H1 (cell line): ENCODE measurements around the gene WDR4. TPM values are rescaled to one million over a fixed set of nuclear protein-coding genes. Genes with fewer than 3 reads are reported as not detected.

Source experiments
- CTCF ChIA-PET: fragments of 300-600 bp; sonication (Branson Sonifier 250); formaldehyde crosslinking; loops from one replicate; lab custom pipeline; 2021; ENCODE audit not compliant: partially characterized antibody; lab: Charles Lee
- POLR2A ChIA-PET: fragments of 300-600 bp; sonication (Branson Sonifier 250); formaldehyde crosslinking; loops from one replicate; lab custom pipeline; 2021; ENCODE audit warnings: inconsistent platforms; ENCODE audit not compliant: partially characterized antibody; lab: Charles Lee
- DNase-seq, 2 experiments: peaks; one replicate each; pipeline versions ENCODE4 v3.0.0 to v3.0.0-alpha.2; 2010 to 2022; ENCODE audit warnings: low spot score in 2 of 2, low read depth in 1 of 2, mixed read lengths in 1 of 2
- FAIRE-seq: peaks from 2 replicates; lab custom pipeline; 2011; peaks lifted over from hg19 to GRCh38; lab: Jason Lieb, UNC
- H2AFZ ChIP-seq: 2 replicates; pipeline ENCODE4 v1.8.1; 2012; ENCODE audit warnings: low read length, inconsistent platforms
- H2AK5ac ChIP-seq: 2 replicates; pipeline ENCODE4 v1.6.1; 2013; ENCODE audit warnings: low read depth, low read length
- H2BK120ac ChIP-seq: replicated peaks from 2 replicates; pipeline ENCODE3; 2013; ENCODE audit warnings: low read depth, low read length, inconsistent platforms
- H2BK12ac ChIP-seq: 2 replicates; pipeline ENCODE4 v1.6.1; 2013; ENCODE audit warnings: low read depth, low read length
- H2BK15ac ChIP-seq: 2 replicates; pipeline ENCODE4 v1.6.1; 2013; ENCODE audit warnings: low read length
- H2BK20ac ChIP-seq: 2 replicates; pipeline ENCODE4 v1.6.1; 2013; ENCODE audit warnings: low read length
- H2BK5ac ChIP-seq: 2 replicates; pipeline ENCODE4 v1.6.1; 2013; ENCODE audit warnings: low read depth, low read length
- H3K14ac ChIP-seq: 2 replicates; pipeline ENCODE4 v1.6.1; 2013; ENCODE audit warnings: inconsistent platforms; ENCODE audit not compliant: insufficient read length
- H3K18ac ChIP-seq: 2 replicates; pipeline ENCODE4 v1.6.1; 2013; ENCODE audit warnings: low read length; ENCODE audit errors: extremely low read depth
- H3K23ac ChIP-seq: 2 replicates; pipeline ENCODE4 v1.6.1; 2013; ENCODE audit warnings: inconsistent platforms; ENCODE audit not compliant: insufficient read length
- H3K23me2 ChIP-seq: 2 replicates; pipeline ENCODE4 v1.6.1; 2013; ENCODE audit warnings: low read depth, low read length
- H3K27ac ChIP-seq: 2 replicates; pipeline ENCODE4 v1.6.1; 2011; ENCODE audit warnings: low read depth, low read length, inconsistent platforms
- H3K27me3 ChIP-seq, 4 experiments: replicated peaks in 1 of 4; 1 replicate in 1 of 4; 2 replicates in 3 of 4; pipeline versions ENCODE4 v1.6.1 to v1.8.1; 2011 to 2013; ENCODE audit warnings: low read length in 3 of 4, mild to moderate bottlenecking in 3 of 4, inconsistent platforms in 2 of 4, mixed read lengths in 2 of 4, moderate library complexity in 1 of 4; ENCODE audit not compliant: control insufficient read depth in 3 of 4, insufficient read depth in 3 of 4; ENCODE audit errors: extremely low read depth in 1 of 4
- H3K36me3 ChIP-seq, 4 experiments: 2 replicates each; pipeline versions ENCODE4 v1.6.1 to v1.8.1; 2011 to 2013; ENCODE audit warnings: mild to moderate bottlenecking in 4 of 4, low read length in 3 of 4, moderate library complexity in 2 of 4, control low read depth in 1 of 4, inconsistent platforms in 1 of 4; ENCODE audit not compliant: insufficient read depth in 4 of 4, control insufficient read depth in 2 of 4
- H3K4ac ChIP-seq: replicated peaks from 2 replicates; pipeline ENCODE3; 2013; ENCODE audit warnings: low read length, low read depth, mixed read lengths, inconsistent platforms; ENCODE audit not compliant: insufficient read length
- H3K4me1 ChIP-seq, 4 experiments: replicated peaks in 1 of 4; 1 replicate in 1 of 4; 2 replicates in 3 of 4; pipeline versions ENCODE4 v1.6.1 to v1.8.1; 2011 to 2013; ENCODE audit warnings: low read length in 3 of 4, inconsistent platforms in 2 of 4, mixed read lengths in 1 of 4; ENCODE audit not compliant: insufficient read depth in 4 of 4, control insufficient read depth in 3 of 4
- H3K4me2 ChIP-seq, 2 experiments: 2 replicates each; pipeline versions ENCODE4 v1.6.1 to v1.8.1; 2011 to 2013; ENCODE audit warnings: low read depth in 2 of 2, low read length in 2 of 2, control low read depth in 1 of 2, inconsistent platforms in 1 of 2, mild to moderate bottlenecking in 1 of 2; ENCODE audit not compliant: insufficient read depth in 1 of 2
- H3K4me3 ChIP-seq, 4 experiments: fragments of 200-600, 300-600 bp in 1 of 4; sonication (generic), shearing (Covaris generic), sonication (Bioruptor Twin) in 1 of 4; 2 replicates each; pipeline versions ENCODE4 v1.5.1 to v1.8.1; 2011 to 2016; ENCODE audit warnings: low read length in 4 of 4, low read depth in 3 of 4, control low read depth in 2 of 4, inconsistent platforms in 2 of 4, mild to moderate bottlenecking in 2 of 4, mixed read lengths in 1 of 4, moderate library complexity in 1 of 4; ENCODE audit not compliant: insufficient read depth in 2 of 4; ENCODE audit errors: extremely low read depth in 1 of 4
- H3K56ac ChIP-seq: replicated peaks from 2 replicates; pipeline ENCODE3; 2013; ENCODE audit warnings: low read depth, mild to moderate bottlenecking, mixed read lengths, low read length, inconsistent platforms; ENCODE audit not compliant: insufficient read length
- H3K79me1 ChIP-seq: 2 replicates; pipeline ENCODE4 v1.6.1; 2013; ENCODE audit warnings: low read depth, low read length, control low read depth
- H3K79me2 ChIP-seq, 2 experiments: 2 replicates each; pipeline versions ENCODE4 v1.6.1 to v1.8.1; 2012 to 2013; ENCODE audit warnings: low read length in 2 of 2, mild to moderate bottlenecking in 2 of 2, inconsistent platforms in 1 of 2; ENCODE audit not compliant: insufficient read depth in 2 of 2, control insufficient read depth in 1 of 2
- H3K9ac ChIP-seq, 4 experiments: replicated peaks in 1 of 4; 1 replicate in 1 of 4; 2 replicates in 3 of 4; pipeline versions ENCODE4 v1.6.1 to v1.8.1; 2011 to 2013; ENCODE audit warnings: low read depth in 3 of 4, low read length in 3 of 4, control low read depth in 2 of 4, mild to moderate bottlenecking in 2 of 4, moderate library complexity in 2 of 4, inconsistent platforms in 1 of 4; ENCODE audit errors: extremely low read depth in 1 of 4
- H3K9me3 ChIP-seq, 2 experiments: 2 replicates each; pipeline versions ENCODE4 v1.6.1 to v1.8.1; 2012 to 2013; ENCODE audit warnings: mild to moderate bottlenecking in 2 of 2, moderate library complexity in 2 of 2, control low read depth in 1 of 2, inconsistent platforms in 1 of 2, low read depth in 1 of 2, low read length in 1 of 2, mixed read lengths in 1 of 2; ENCODE audit not compliant: insufficient read depth in 2 of 2
- H4K20me1 ChIP-seq, 2 experiments: replicated peaks in 1 of 2; 2 replicates each; pipeline versions ENCODE3 to v1.8.1; 2011 to 2013; ENCODE audit warnings: inconsistent platforms in 2 of 2, low read length in 2 of 2, mild to moderate bottlenecking in 1 of 2; ENCODE audit not compliant: insufficient read depth in 2 of 2, control insufficient read depth in 1 of 2
- H4K5ac ChIP-seq: 2 replicates; pipeline ENCODE4 v1.6.1; 2013; ENCODE audit warnings: low read length, low read depth, mixed read lengths, inconsistent platforms; ENCODE audit not compliant: insufficient read length
- H4K8ac ChIP-seq: 2 replicates; pipeline ENCODE4 v1.8.0; 2013; ENCODE audit warnings: mild to moderate bottlenecking, moderate library complexity, low read length, inconsistent platforms; ENCODE audit not compliant: insufficient read depth; ENCODE audit errors: extremely low read depth
- H4K91ac ChIP-seq: replicated peaks from 2 replicates; pipeline ENCODE3; 2013; ENCODE audit warnings: low read length, mixed read lengths, inconsistent platforms; ENCODE audit not compliant: insufficient read length
- CHD1 ChIP-seq: IDR thresholded peaks from 2 replicates; pipeline ENCODE4 v1.6.1; 2012; ENCODE audit warnings: low read depth, low read length, improper control_type of control experiment
- CREB1 ChIP-seq: IDR thresholded peaks from 2 replicates; pipeline ENCODE4 v1.6.1; 2012; ENCODE audit warnings: inconsistent platforms
- HDAC6 ChIP-seq: IDR thresholded peaks from one replicate; pipeline ENCODE4 v1.7.1; 2012; ENCODE audit warnings: low read depth, mild to moderate bottlenecking, inconsistent platforms, low read length, moderate library complexity
- NANOG ChIP-seq: IDR thresholded peaks from 2 replicates; pipeline ENCODE4 v1.6.1; 2011; ENCODE audit warnings: low read length, low read depth, mild to moderate bottlenecking, inconsistent platforms; ENCODE audit not compliant: insufficient read depth, poor library complexity, severe bottlenecking
- POLR2AphosphoS5 ChIP-seq: IDR thresholded peaks from 2 replicates; pipeline ENCODE4 v1.6.1; 2011; ENCODE audit warnings: low read depth, low read length
- POU5F1 ChIP-seq: IDR thresholded peaks from 2 replicates; pipeline ENCODE4 v1.6.1; 2011; ENCODE audit warnings: low read depth, mild to moderate bottlenecking, low read length, moderate library complexity
- SIX5 ChIP-seq: IDR thresholded peaks from 2 replicates; pipeline ENCODE4 v1.6.1; 2011; ENCODE audit warnings: mild to moderate bottlenecking, low read depth, low read length
- USF2 ChIP-seq: IDR thresholded peaks from 2 replicates; pipeline ENCODE4 v1.6.1; 2011; ENCODE audit warnings: low read length, improper control_type of control experiment
- YY1 ChIP-seq: IDR thresholded peaks from 2 replicates; pipeline ENCODE4 v1.6.1; 2011; ENCODE audit warnings: low read depth, mild to moderate bottlenecking, low read length
- WGBS, 2 experiments: shearing (Covaris generic) in 1 of 2; methylation state at CpG; one replicate each; pipeline versions ENCODE4 v1.1.6 to v1.1.7; 2013 to 2015; ENCODE audit warnings: low lambda C conversion rate in 2 of 2, mixed read lengths in 2 of 2, inconsistent platforms in 1 of 2, low coverage in 1 of 2, missing lambda C conversion rate in 1 of 2; ENCODE audit not compliant: insufficient replicate concordance in 2 of 2, insufficient coverage in 1 of 2, insufficient read length in 1 of 2; ENCODE audit errors: extremely low coverage in 1 of 2, missing lambda C conversion rate in 1 of 2; 5-methylcytosine and 5-hydroxymethylcytosine counted together
- polyA plus RNA-seq, 7 experiments: library from polyadenylated mRNA; depleted of rRNA in 3 of 7; stranded (reverse) in 5 of 7; unstranded in 2 of 7; fragments of >200 nt in 5 of 7; fragments of 200-250 nt in 2 of 7; gene quantifications; 1 replicate in 5 of 7; 2 replicates in 1 of 7; 4 replicates in 1 of 7; pipeline versions ENCODE4 v1.2.1 to v1.2.3, GENCODE V29; 2011 to 2013; ENCODE audit warnings: missing spikeins in 2 of 7, mixed read lengths in 2 of 7
- total RNA-seq: library from RNA; stranded (reverse); fragmentation: NEBNext Ultra II Directional; extraction: Animal tissue kit (Norgen Biotek cat#: 25700); gene quantifications from 2 replicates; pipeline ENCODE4 v1.2.1, GENCODE V29; 2021

The WDR4 gene
- total and polyA plus RNA-seq, 2 of the 8 experiments (the other 6 are each of a cell fraction or from before 2014, with no cell fraction given), result 28.9 to 47.8 TPM

DNA sequence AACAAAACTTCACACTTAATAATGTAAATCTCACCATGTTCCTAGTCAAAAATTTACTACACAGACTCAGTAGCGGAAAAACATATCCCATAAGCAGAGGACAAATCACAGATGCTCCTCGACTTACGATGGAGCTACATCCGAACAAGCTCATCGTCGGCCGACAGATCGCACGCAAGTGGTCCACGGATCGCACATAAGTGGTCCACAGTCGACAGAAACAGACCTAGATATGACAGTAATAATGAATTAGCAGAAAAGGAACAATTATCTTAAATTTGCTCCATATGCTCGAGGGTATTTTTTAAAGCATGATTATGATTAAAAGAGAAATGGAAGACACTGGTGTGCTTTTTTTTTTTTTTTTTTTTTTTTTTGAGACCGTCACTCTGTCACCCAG, 36.3 kb downstream of the WDR4 start:
- H4K20me1 ChIP-seq, result peaks cover 21 to 32% of the 10 kb centered on the region in 2 experiments
- no peak overlapping the region for H2BK15ac ChIP-seq
- no peak overlapping the region for H2BK12ac ChIP-seq
- no peaks in the 10 kb centered on the region for H3K9me3 ChIP-seq
- H3K56ac ChIP-seq, result no peak overlapping the region
- H3K36me3 ChIP-seq, result peaks cover 24 to 57% (median 48%) of the 10 kb centered on the region in 4 experiments; a peak in 7 of 8 replicates
- no peak overlapping the region for H3K23ac ChIP-seq
- 0 out of 2 replicates have a peak overlapping the region, but pooled peaks have one; percentile 40 for H4K8ac ChIP-seq
- H3K14ac ChIP-seq, result no peak overlapping the region
- no peak overlapping the region for H2BK120ac ChIP-seq
- peaks cover 0 to 37% of the 10 kb centered on the region in 2 experiments; a peak in 3 of 4 replicates for H3K79me2 ChIP-seq
- no peak for DNase-seq
- no peaks in the 10 kb centered on the region; a peak in 1 of 7 replicates for H3K4me1 ChIP-seq
- WGBS, 2 experiments, result 98% methylated on average over 13 of the region's 14 CpGs; no CpG with 5 or more reads in 1 of the 2 experiments
- H2AFZ ChIP-seq, result no peak overlapping the region
- H3K4me3 ChIP-seq, result no peak overlapping the region
- H2BK5ac ChIP-seq, result no peak overlapping the region
- H3K9ac ChIP-seq, result no peak overlapping the region
- no peak overlapping the region for H3K18ac ChIP-seq
- H3K79me1 ChIP-seq, result peaks cover 22% of the 10 kb centered on the region
- no peak overlapping the region for H2AK5ac ChIP-seq
- no peak overlapping the region for H4K91ac ChIP-seq
- peaks cover 4% of the 10 kb centered on the region; the same call in 1 of the 2 replicates for H3K23me2 ChIP-seq
- H3K27ac ChIP-seq, result no peak overlapping the region
- ChIA-PET POLR2A (interaction anchor here (0.6 to 3.8 kb wide), 9 partner anchors 8 to 138 kb away, joined by 3 to 21 read pairs (median 4); no protein-coding TSS in a partner anchor), CTCF (interaction anchor here (1.3 to 2.4 kb wide), 3 partner anchors 8 to 11 kb away, joined by 3 to 8 read pairs (median 7); no protein-coding TSS in a partner anchor)
- H4K5ac ChIP-seq, result no peak overlapping the region
- H2BK20ac ChIP-seq, result no peak overlapping the region
- no peaks in the 10 kb centered on the region; a peak in 1 of 7 replicates for H3K27me3 ChIP-seq
- no peak for FAIRE-seq
- no peak overlapping the region for H3K4ac ChIP-seq
- no peak overlapping the region for H3K4me2 ChIP-seq
- TF ChIP-seq SIX5 (no peak), USF2 (no peak), POU5F1 (no peak), POLR2AphosphoS5 (no peak), CHD1 (no peak), NANOG (no peak), CREB1 (no peak), HDAC6 (no peak), YY1 (no peak)
